ENCODE results near the gene RORB.

The RORB gene

DNA sequence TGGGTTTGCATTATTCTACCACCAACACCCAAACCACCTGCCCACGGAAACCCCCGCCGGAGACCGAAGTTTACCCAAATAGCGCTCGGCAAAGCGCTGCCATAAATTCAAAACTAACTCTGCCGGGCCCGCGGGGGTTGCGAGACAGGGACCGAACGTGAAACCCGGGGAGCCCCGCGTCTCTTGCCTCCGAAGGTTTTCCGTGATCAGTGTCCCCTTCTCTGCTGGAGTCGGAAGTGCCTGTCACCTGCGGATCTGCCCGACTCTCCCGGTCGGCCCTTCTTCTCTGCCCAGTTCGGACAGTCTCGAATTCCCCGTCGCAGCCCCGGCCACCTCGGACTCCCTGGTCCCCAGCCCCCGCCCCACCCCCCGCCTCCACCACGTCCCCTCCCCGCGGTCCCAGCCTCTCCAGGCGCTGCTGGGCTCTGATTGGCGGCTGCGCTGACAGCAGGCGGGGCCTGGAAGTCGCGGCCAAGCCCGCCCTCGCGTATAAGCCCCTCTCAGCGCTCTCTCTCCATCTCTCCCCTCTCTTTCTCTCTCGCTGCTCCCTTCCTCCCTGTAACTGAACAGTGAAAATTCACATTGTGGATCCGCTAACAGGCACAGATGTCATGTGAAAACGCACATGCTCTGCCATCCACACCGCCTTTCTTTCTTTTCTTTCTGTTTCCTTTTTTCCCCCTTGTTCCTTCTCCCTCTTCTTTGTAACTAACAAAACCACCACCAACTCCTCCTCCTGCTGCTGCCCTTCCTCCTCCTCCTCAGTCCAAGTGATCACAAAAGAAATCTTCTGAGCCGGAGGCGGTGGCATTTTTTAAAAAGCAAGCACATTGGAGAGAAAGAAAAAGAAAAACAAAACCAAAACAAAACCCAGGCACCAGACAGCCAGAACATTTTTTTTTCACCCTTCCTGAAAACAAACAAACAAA lies at the start of gene RORB:
TSS of gene RORB (plus strand) at position 517 of the 929 bp plus-strand sequence. CDS start 642 bp downstream, outside the sequence.
- DNase-seq: peak; percentile 29

DNA sequence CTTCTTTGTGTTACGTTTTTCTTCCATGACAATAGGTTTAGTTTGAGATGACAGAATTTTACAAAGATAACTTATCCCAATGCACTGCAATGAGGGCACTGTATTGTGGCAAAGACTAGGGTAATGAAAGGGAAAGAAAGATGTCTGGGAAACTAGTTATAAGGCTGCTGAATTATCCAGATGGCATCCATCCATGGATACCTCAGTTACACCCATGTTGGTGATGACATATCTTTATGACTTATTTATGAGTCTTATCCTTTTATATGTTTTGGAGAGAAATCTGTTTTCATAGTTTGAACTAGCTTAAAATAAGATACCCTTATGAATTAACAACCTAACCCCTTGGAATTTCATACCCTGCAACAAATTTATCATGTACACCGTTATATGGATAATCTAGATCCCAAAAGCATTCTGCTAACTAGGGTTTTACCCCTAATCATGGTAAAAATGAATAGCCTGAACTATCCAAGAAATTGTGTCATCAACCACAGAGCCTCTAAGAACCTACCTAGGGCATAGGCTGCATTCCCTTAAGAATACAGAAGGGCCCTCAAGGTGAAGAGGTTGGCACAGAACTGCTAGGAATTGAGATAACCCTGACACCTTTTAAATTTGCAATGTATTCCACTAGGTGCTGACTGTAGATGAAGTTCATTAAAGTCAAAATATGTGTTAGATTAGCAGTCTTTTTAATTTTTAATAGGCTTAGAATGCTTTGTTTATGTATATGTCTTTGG lies 49.5 kb upstream of the RORB start:
- DNase-seq: no peak

DNA sequence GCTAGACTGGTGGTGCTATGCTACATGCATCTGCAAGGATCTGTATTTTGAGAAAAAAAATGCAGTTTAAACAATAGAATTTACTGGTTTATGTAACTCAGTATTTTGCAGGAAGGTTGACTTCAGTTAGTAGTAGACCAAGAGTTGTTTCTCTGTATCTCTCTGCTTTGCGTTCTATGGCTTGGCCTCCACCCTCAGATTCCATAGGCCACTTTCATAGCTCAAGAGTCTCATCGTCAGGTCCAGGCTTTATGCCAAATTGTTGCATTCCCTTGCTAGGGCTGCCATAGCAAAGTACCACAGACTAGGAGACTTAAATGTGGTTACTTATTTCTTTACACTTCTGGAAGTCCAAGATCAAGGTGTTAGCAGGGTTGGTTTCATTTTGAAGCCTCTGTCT lies 48.1 kb upstream of the RORB start:
- no peak for DNase-seq

DNA sequence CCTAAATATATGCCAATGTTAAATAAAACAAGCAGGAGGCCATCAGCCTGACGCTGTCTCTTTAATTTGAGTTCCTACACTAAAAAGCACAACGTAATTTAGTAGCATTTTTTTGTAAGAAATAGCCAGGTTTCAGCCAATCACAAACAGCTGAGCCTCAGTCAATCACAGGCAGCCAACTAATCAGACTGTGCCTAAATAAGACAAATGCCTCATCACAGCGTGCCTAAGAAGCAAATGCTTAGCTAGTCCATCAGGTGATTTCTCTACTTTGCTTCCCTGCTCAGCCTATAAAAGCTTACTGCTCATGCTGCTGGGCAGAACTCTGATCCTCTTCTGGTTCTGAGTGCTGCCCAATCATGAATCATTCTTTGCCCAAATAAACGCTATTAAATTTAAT lies 38.3 kb upstream of the RORB start:
- DNase-seq: no peak

DNA sequence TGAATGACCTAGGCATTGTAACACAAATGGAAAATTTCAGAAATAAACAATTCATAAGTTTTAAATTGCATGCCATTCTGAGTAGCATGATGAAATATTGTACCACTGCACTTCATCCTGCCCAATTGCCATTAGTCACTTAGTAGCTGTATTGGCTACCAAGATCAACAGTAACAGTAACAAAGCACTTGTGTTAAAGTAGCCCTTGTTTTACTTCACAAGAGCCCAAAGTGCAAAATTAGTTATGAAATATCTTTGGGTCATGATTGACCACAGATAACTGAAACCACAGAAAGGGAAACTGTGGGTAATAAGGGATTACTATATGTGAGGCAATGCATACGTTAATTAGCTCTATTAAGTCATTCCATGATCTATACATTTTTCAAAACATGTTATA lies 33.3 kb upstream of the RORB start:
- no peak for DNase-seq

DNA sequence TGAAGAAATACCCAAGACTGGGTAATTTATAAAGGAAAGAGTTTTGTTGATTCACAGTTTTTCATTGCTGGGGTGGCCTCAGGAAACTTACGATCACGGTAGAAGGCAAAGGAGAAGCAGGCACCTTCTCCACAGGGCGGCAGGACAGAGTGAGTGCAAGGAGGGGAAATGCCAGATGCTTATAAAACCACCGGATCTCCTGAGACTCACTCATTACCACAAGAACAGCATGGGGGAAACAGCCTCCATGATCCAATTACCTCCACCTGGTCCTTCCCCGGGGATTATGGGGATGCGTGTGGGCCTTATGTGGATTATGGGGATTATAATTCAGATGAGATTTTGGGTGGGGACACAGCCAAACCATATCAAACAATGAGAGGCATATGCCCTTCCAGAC lies 18.5 kb upstream of the RORB start:
- no peak for DNase-seq

DNA sequence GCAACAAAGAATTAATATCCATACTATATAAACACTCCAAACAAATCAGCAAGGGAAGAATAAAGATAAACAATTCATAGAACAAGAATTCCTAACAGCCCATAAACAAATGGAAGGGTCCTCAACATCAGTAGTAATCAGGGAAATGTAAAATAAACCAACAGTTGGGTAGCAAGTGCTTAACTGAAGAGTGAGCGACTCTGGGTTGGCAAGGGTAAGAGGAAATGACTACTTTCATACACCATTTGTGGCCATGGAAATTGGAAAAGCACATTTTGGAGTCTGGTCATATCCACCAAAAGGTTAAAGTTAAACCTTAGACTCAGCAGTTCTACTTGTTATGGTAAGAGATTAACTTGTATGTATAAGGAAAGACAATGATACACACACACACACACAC lies 17.4 kb upstream of the RORB start:
- DNase-seq: no peak

DNA sequence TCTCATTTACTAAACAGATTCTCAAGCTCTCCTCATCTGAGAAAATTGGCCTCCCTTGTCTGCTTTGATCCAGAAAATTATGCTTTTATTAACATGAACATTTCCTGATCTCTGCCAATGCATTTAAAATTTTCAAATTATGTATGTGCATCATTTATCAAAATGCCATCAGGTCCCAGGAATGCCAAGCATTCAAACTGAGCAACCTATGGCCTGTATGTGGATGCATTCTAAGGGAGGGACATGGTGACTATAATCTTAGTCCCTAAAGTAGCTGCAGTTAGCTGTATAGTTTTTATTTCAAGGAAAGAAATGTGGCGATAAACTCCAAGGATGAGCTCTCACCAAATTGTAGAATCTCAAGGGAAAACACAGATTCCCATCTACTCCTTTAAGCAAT lies 9.7 kb upstream of the RORB start:
- DNase-seq: no peak

DNA sequence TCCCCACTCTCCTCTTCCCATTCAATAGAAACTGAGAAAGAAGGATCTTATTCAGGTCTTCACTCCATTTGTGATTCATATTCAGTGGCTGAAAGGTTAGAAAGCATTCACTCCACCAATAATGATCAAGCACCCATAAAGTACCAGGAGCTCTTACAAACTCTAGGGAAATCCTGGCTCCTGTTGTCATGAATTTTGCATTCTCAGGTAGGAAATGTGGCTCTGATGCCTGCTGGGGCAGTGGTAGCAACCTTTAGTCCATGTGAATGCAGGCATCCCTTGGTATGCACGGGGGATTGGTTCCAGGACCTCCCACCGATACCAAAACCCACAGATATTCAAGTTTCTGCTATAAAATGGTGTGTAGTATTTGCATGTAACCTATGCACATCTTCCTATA lies 3.6 kb upstream of the RORB start:
- DNase-seq: no peak

DNA sequence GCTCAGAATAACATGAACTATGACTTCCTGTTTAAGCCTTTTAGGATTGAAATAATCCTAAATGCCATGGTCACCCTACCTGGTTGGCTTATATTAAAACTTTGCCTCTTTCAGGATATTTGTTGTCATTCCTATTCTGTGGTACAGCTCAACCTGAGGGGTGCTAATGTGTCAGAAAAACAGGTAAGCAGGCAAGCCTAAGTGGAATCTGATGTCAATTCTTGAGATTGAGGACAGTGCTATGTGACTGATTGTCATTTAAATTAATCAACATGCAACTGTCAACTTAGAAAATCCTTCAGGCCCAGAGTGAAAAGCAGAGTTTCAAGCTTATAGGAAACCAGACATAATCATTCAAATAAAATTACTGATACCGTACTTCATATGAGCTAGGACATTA lies 2.6 kb upstream of the RORB start:
- no peak for DNase-seq

DNA sequence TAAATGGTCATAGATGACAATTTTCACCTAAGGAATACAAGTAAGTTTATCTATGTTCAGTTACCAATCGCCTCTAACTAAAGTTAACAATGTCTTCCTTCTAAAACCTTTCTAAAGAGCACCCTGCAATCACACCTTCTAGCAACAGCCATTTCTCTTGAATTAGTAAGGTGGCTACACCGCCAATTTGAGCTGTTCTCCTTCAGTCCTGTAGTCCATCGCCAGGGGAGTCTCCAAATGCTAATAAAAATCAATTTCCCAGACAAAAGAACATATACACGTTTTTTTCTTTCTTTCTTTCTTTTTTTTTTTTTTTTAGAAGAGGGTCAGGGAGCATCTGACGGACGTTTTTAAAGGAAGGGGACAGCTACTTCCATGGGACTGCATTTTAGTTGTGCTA lies 729 bp upstream of the RORB start:
- no peak for DNase-seq

DNA sequence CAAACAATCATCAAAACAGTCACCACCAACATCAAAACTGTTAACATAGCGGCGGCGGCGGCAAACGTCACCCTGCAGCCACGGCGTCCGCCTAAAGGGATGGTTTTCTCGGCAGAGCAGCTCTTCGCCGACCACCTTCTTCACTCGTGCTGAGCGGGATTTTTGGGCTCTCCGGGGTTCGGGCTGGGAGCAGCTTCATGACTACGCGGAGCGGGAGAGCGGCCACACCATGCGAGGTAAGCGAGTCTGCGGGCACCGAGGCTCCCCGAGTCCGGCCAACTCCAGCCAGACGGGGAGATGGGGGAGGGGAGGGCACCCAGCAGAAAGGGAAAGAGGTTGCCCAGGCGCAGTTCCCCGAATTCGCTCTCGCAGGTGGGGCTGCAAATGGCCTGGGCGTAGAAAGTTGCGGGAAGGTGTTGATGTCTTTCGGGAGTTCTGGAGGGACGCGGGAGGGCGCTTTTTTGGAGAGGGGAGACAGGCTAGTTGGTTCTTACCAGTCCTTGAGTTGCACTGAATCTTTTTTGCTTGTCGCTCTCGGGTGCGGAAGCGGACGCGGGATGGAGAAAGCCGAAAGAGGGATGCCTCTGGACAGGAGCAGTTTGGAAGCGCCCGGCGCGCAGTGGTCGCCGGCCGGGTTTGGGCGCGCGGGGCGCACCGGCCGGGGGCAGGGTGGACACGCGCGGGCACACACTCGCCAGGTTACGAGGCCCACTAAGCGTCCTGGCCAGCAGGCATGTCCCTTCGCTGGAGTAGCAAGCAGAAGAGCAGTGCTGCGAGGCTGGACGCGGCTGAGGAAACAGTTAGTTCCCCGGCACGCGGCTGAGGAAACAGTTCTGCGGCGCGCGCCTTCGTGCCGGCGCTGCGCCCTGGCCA lies 849 bp downstream of the RORB start:
- DNase-seq: no peak

DNA sequence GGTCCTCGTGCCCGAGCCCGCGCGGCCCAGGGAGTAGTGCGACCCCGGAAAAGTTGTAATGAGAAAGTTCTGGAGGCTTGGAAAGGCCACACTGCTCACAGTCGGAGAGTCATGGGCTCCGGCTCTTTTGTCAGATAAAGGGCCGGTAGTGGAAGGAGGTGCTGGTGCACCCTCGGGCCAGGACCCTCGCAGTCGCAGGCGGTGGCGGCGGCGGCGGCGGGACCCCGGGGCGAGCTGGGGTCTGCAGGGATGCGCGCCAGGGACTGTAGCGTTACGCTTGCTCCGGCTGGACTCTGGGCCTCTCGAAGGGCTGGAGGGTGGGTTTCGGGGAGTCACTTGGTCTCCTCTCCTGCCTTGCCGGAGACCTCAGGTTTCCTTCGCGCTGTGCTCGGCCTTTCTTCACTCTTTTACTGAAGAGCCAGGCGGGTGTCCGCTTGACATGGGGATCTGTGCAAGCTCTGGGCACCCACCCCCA lies 1.5 kb downstream of the RORB start:
- no peak for DNase-seq

DNA sequence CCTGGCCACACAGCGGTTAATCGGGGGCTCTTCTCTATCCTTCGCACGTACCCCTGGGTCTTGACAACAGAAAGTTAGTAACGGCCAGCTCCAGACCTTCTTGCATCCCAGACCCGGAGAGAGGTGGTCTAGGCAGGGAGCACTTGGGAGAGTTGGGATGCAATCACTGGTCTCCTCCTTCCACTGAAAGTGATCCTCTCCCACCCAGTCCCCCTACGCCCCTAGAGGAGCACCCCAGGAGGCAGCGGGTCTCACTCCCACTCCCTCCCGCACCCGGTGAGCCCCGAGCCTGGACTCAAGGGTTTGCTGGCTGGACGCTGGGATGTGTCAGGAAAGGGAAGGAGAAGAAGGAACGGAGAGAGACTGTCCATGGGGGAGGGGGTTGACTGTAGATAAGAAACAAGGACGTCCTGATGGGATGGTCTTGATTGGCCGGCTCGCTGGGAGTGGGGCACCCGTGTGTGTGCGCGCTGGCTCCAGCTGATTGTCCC lies 2.0 kb downstream of the RORB start:
- no peak for DNase-seq

DNA sequence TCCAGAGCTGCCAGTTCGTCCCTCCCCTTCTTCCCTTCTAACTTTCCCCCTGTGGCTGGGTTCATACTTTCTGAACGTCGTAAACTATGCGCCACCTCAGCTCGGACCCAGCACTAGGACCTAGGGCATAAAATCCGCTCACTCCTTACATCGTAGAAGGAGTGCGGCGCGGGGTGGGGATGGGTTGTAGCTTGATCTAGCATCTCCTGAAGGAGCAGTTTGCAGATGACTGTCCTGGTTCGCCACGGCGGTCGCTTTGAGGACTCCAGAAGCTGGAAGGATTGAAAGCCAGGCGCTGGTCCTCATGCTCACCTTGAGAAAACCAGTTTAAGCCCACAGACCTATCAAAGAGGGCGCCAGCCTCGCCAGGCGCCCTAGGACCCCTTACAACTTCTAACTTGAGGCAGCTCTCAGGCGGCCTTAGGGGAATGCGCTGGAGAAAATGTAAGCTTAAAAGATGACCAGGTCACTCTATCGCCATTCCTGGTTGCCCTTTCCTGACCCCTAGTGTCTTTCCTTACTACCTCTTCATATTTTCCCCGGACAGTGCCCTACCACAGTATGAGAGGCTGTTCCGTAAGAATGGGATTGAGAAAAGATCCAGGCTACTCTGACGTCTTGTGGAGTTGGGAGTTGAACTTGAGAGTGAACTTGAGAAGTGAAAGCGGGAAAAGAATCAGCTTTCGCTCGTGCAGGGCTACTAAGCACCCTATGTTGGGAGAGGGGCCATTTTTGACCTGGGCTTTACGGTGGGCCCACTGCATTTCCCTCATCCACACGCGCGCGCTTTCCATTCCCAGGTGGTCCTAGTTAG lies 2.8 kb downstream of the RORB start:
- no peak for DNase-seq

DNA sequence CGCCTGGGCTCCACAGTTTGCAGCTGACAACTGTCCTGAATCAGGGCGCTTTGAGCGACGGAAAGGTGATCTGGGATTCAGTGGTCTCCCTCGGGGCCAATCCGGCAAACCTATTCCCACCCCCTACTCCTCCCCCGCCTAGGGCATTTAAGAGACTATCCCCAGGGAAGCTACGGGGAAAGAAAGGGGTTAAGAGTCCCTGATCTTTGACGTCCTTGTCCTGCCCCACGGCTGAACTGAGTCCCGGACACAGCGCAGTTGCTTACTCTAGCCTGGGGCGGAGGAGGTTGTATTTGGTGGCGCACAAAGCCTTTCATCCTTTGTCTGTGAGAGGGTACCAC lies 3.4 kb downstream of the RORB start:
- DNase-seq: no peak

DNA sequence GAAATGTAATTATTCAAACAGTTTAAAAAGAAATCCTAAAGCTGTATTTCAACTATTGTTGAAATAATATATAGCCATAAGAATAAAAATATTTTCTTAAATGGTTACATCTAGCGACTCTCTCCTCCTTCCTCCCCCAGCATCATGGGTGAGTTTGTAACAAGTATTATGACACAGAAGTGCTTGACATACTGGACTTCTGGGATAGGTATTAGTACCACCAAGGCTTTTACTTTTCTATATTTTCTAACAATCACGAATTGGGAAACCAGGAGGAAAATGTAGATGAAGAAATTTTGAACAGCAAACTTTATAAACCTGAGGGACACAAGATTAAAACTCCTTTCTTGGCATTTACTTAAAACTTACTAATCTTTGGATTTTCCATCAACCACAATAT lies 4.4 kb downstream of the RORB start:
- DNase-seq: no peak

DNA sequence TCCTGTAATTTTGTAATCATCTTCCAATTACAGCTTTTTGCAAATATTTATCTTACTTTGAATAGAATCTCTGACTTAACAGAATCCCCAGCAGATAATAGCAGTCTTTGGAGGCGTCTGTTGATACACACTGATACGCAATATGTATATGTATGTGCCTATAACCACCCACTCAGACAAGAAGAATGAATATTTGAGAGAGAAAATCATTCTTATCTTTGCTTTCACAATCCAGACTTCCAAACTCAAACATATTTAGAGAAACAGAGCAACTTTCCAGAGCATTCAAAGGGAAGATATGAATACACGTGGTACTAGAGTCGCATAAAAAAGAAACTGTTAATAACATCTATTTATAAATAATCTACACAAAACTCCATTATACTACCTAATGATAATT lies 6.1 kb downstream of the RORB start:
- DNase-seq: no peak

DNA sequence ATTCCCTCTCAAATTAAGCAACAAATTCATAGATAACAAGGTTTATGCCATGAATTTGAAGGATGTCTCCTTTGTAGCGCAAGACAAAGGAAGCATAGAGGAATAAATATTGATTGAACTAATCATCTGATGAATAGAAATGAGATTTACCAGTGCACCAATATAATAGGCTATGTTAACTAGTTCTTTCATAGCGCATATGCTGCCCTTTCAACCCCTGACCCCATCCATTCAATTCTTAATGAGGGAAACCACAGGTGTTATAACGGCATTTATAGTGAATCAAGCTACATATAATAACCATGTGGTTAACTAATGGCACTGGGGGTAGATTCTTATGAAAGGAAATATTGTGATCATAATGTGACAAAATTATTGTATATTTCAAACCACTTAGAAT lies 6.5 kb downstream of the RORB start:
- no peak for DNase-seq

DNA sequence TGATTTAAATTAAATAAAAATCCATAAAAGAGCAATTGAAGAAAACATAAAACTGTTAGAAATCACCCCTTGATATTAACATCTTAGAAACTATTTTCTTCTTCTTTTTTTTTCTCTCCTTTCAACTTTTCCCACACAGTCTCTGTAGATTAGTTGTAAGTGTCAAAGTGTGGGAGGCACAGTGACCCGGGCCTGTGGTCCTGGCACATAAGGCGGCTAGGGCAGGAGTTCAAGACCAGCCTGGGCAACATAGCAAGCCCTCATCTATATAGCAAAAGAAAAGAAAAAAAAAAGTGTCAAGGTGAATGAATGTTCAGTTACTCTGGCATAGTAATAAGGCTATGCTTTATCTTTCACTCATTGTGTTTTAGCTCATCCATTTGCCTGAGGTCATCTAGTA lies 14.2 kb downstream of the RORB start:
- no peak for DNase-seq

DNA sequence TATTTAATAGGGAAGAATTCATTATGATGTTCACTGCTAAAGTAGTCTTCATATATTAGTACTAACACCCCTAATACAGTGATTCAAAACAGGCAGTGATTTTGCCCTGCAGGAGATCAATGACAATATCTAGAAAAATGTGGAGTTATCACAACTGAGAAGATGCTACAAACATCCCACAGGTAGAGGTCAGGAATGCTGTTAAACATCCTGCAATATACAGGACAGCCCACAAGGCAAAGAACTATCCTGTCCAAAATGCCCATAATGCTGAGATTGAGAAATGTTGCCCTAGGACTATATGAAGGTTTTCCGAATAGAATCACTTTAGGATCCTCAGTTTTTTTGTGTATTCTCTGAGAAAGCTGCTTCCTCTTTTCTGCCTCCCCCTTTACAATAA lies 15.3 kb downstream of the RORB start:
- no peak for DNase-seq

DNA sequence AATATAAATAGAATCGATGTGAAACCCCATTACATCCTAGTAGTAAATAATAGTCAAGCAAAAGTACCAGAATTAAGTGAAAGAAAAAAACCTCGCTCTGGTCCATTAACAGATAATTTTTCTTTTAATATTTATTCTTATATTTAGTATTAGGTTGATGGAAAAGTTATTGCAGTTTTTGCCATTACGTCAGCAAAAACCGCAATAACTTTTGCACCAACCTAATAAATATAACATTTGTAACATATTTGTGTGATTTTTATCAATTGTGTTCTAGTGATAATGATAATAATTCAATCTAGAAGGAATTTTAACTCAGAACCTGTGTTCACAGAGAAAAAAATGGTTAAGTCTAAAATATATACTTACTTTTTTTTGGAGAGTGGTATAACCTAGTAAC lies 16.1 kb downstream of the RORB start:
- DNase-seq: no peak
